ENCODE measurements around the gene IL1RN. TPM values are rescaled to one million over a fixed set of nuclear protein-coding genes. Genes with fewer than 3 reads are reported as not detected.

The IL1RN gene
- total and polyA plus RNA-seq, 2 of the 8 experiments (the other 6 are each of a cell fraction or from before 2014, with no cell fraction given) = not detected

GRCh38 chr2:113120861-113121260, 6.5 kb upstream of the IL1RN start (continued):
- no peak for TF ChIP-seq TAF1 (IDR thresholded peaks at IDR 0.05; ENCODE audit: low read depth, low read length)
- no peak for TF ChIP-seq FOSL1 (IDR thresholded peaks at IDR 0.05; ENCODE audit: insufficient read depth, low read depth, low read length)

Measured in H1 (cell line).